NCI-H187 treated with DMSO at 0.1 percent for 48 hours (cell line): Measurements from ENCODE around the gene PACRG.

Experiments used
- DNase-seq: peaks from one replicate; lab custom pipeline; 2025; lab: John Stamatoyannopoulos, UW

Gene PACRG

DNA sequence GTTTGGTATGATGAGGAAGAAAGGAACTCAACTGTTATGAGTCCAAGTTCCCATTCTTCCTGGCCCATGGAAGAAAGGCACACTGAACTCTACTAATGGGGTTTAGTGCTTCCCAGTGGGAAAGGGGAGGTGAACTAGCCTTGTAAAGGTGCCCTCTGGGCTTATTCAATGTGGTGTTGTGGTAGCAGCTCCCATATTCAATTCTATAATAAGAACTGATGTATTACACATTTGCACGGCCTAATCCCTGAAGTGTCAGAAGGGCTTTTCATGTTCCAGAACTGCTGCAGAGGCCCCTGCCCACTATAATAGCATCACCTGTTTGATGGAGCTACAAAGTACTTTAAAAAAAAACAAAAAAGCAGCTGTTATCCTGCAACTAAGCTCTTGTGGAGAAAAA, 17.4 kb upstream of the PACRG start:
- no peak for DNase-seq

DNA sequence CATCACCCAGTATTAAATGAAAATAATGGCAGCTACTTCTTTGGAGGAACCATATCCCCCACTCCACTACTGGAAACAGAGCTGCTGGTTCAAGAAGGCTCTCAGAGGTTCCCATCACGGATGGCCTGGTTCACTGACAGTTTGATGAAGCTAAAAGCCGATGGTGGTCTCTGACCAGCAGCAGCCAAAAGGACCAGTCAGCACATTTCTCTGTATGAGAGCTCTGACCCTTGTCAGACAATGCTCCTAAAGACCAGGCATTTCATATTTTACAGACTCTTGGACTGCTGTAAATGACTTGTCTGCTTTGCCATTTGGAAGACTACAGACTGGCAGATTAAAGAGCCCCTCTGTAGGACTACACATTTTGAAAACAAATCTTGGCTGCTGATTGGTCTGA, 16.8 kb upstream of the PACRG start:
- DNase-seq = no peak

DNA sequence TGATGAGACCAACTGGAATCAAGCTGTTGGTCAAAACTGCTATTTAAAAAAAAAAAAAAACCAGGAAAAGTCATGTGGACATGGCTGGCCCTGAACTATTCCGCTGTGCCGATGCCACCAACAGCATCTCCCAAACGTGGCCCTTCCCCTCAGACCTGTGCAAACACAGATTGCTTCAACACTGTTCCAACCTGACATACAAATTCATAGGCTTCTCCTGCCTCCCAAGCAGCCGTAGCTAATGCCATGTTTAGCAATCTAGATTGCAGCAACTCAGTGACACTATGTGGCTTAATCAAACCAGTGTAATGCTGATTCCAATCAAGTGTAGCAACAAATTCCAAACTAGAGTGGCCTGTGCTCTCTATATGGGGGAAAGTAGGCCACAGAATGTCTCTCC, 16.4 kb upstream of the PACRG start:
- no peak for DNase-seq

DNA sequence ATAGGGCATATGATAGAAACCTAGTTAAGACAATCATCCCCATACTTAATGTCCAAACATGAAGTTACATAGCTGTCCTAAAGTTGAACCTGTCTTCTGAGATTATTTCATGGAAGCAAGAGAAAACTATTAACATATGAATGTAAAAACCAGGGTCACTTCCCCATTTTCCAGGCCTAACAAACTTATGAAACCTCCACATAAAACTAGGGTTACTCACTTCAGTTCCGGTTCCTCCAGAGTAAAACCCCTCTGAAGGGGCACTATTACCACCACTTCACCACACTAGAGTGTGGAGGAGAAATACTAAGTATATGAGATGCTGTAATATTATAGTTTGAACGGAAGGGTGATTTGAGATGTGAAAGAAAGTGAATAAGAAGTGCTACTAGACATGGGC, 15.1 kb upstream of the PACRG start:
- DNase-seq = no peak

DNA sequence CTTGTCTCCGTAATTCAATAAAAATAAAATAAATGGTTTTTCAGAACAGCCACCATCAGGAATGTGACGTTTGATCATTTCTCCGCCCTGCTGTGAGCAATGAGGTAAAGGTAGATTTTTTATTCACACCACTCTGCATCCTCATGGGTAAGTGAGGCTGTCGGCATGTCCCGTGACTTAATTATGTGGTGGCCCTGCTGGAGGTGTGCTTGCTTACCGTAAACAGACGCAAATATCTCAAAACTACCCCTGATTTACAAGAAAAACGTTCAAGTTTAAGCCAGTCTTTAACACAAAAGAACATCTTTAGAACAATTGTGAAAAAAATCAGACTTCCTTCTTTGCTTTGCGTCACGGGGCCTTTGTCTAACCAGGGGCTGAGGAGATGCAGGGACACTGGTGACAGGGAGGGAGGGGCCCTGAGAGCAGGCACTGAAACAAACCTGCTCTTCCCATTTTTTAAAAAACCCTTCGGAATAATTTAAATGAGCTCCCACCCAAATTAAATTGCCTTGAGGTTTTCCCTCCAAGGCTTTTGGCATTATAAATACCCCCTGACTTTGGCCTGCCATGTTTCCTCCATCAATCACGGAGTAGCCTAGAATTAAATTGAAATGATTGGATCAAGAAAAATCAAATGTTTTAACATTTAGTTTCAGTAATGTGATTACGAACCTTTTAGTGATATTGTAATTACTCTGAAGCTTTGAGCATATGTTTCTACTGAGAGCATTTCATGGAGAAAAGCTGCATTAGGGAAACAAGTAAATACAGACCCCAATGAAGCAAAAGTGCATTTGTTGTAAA, 13.6 kb upstream of the PACRG start:
- no peak for DNase-seq

DNA sequence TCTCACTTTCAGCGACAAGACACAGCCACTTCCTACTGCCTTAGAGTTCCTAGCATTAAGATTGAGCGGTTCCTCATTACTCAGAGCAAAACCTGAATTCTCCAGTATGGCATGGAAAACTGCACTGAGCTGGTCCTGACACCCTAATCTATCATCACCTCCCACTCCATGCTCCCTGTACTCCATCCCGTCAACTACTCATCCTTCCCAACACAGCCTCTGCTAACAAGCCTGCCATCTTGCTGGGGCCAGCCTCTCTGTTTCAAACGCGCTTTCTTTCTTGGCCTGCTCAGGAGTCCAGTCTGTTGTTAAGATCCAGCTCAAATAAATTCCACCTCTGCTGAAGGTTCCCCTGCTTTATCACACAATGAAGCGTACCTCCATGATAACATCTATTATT, 12.2 kb upstream of the PACRG start:
- no peak for DNase-seq

DNA sequence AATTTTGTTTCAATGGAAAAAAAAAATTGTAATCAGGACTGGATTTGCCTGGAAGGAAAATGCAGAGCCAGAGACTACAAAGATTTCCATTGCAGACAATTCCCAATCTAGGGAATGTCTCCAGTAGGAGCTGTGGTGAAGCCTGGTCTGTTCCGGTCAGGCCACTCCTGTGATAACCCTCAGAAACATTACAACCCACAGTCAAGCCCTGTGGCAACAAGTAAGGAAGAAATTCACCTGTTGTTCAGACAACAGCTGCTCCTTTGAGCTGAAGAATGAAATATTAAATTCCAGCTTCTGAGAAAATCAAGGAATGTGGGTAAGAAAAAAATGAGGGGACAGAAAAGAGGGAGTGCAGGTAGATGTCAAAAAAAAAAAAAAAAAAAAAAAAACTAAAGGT, 8.2 kb upstream of the PACRG start:
- DNase-seq = no peak

DNA sequence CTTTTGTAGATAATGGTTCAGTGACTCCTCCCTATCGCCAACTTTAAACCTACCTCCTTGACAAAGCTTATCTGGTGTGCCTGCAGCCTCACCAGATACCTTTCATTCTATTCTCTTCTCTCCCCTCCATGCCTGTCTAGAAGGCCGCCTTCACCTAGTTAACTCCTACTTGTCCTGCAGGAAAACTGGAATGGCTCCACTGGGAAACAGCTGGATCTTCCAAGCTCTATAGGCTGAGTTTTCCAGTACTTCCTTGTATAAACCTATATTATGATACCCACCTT, 6.4 kb upstream of the PACRG start:
- DNase-seq = no peak

DNA sequence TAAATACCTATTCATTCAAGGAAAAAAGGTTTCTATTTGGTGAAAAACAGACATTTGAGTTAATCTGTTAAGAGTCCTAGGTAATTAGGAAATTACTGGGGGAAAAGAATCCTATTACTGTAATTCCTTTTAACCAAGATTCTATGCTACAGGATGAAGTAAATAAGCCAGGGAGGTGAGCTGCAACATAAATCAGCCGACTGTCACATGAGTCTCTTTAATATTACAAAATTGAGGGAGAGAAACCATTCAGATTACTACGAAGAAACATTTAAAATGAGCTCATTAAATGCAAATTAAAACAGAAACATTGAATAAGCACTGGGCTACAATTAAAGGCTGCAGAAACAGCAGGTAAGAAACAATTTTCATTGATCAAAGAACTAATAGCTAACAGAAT, 5.5 kb upstream of the PACRG start:
- no peak for DNase-seq

DNA sequence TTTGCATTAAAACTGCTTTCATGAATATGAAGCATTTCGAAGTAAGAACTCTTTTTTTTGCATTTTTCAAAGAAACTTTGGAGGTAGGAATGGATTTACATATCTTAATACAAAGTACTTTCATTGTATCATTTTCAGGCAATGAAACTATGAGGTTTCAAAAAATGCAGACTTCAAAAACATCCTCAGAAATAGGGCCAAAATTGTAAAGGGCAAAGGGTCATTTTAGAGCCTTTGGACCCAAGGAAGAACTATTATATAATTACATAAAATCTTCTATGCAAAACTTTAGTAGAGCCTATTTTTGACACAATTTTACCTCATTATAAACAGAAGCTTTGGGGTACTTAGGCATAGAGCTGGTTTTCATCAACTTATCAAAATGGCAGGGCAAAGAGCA, 5.1 kb upstream of the PACRG start:
- DNase-seq = no peak

DNA sequence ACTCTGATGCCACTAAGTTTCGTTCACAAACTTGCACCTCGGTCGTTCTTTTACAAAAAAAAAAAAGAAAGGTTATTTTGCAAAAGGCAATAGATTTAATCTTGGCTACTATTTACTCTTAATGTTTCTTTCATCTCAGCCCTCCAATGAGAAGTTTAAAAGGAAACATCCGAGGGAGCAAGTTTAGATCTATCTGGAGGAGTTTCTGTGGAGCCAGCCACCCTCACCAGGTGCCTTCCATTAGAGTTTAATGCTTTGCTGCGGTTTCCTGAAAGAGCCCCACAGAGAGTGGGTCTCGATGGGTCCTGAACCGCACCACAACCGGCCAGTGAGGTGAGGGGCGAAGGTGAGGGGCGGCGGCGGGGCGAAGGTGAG, 840 bp upstream of the PACRG start:
- no peak for DNase-seq

DNA sequence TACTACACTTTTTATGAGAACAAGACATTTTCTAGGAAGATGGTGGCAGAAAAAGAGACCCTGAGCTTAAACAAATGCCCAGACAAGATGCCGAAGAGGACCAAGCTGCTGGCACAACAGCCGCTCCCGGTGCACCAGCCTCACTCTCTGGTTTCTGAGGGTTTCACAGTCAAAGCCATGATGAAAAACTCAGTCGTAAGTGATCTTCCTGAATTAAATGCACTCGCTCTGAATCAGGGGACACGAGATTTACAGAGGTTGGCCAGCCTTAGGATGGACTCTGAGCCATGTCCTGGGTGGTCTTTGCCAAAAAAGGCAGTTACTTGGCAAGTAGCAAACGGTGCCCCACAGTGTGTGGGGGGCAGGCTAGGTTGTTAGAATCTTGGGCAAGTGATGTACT, 423 bp downstream of the PACRG start:
- DNase-seq = no peak

DNA sequence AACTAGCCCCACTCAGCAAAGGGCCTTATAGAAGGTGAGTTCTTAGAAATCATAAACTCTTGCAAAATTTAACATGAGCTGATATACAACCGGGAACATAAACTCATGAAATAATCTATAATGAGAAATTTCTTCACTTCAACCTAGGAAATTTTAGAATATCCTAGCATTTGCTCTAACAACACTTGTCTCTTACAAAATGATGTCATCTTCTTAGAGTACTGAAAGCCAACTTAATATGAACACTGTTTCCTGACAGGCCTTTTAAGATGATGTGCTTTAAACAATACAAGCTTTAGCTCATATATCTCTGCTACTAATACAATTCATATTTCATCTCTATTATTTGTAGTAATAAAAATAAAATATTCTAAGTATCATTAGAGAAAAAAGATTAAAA, 932 bp downstream of the PACRG start:
- DNase-seq = no peak

DNA sequence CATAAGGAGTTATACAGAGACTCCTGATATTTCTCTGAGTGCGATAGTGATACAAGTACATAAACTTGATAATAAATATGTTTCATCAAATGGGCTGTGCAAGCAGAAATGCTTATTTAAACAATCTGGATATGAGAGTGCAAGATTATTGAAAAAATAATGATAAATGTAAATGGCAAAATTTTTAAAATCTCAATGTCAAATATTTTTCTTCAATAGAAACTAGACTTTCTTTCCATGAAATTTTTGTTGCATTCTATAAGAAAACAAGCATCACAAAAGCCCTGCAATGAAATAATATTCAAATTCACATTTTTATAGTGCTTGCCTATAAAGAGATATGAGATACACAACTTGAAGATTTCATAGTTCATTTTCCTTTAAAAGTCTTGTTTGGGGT, 2.7 kb downstream of the PACRG start:
- DNase-seq = no peak

DNA sequence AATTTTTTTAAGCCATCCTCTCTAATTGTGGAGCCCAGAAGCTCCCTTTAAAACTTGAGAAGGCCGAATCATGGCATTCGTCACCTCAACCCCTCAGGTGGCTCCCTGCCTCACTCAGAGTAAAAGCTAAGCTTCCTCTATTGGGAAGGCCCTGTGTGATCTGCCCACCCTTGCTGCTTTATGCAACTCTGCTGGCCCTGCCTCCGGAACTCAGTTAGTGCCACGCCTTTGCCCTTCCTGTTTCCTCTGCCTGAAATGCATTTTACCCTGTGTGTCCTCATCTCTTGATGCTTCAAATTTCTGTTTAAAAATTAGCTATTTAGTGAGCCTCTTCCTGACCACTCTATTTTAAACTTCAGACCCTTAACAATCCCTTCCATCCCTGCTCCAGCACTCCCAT, 5.7 kb downstream of the PACRG start:
- no peak for DNase-seq

DNA sequence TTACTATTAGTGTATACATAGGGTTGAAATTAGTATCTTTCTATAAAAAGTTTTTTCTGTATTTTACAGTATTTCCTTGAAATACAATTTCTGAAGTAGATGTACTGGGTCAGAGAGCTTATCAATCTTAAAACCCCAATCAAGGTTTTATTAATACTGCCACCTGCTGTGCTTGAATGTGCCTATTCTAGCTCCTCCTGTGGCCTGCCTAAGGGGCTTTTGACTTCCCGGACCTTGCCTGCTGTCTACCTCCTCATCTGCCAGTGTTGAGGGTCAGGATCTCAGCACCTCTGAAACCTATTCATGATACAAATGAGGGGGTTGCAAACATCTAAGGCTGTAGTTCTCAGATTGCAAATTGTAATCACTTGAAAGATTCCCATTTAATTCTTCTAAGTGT, 9.2 kb downstream of the PACRG start:
- DNase-seq = no peak

DNA sequence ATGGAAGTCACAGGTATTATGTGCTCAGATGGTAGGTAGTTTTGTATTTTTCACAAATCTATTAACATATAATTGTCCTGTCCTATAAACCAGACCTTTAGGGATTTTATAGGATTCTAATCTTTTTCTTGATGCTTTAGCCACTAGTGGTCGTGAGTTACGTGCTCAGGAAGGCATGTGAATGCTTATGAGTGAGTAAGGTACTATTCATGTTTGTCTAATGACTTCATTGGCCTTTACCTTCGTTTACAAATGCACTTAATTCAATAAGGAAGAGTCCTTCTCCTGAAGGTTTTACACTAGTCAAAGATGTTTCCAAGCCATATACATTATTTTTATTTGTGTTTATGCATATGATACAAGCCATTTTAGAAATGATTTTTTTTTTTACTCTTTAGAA, 23.0 kb downstream of the PACRG start:
- no peak for DNase-seq

DNA sequence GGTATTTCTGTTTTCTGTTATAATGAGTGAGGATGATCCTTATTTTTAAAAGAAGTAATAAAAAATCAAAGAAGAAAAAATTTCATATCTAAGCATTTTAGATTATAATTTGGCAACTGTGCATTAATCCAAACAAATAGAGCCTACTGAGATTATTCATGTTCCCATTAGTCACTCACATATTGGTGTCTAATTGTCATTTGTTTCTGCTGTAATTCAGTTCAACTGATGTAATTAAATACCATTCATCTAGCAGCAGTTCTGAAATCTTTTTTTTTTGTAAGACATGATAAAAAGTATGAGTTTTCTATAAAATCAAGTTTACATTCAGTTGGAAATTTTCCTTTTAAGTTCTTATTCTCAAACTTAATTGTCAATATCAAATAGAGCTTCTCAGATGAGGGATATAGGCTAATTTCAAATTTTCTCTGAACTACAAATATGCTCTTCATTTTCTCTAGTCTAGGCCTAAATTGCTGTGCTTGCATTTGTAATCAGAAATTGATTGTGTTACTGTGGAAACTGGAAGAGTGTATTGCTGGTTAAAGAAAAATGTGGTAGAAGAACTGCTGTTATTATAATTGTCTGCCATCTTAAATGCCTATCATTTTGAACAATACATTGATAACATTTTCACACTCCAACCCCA, 23.6 kb downstream of the PACRG start:
- DNase-seq = no peak

DNA sequence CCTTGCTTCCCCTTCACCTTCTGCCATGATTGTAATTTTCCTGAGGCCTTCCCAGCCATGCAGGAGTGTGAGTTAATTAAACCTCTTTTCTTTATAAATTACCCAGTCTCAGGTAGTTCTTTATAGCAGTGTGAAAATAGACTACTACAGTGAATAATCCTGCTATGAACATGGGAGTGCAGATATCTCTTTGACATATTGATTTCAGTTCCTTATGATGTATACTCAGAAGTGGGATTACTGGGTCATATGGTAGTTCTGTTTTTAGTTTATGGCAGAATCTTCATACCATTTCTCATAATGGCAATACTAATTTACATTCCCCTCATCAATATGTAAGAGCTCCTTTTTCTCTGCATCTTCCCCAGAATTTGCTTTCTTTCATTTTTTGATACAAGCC, 26.0 kb downstream of the PACRG start:
- DNase-seq = no peak

DNA sequence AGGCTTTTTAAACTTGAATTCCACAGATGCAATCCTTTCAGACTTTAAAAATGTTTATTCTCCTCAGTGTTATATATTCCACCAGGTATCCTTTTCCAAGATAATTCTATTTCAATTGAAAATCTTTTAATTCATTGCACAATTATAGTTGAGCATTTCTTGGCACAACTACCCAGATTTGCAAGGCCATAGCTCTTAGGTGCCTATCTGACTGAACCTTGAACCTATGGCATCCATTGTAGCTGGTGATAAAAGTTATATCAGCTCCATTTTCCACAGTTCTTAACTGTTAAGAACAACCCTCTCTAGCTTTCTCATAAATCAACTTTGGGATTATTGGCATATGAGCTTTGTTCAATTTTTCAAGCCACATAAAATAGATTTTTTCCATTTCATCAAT, 42.4 kb downstream of the PACRG start:
- DNase-seq = no peak

DNA sequence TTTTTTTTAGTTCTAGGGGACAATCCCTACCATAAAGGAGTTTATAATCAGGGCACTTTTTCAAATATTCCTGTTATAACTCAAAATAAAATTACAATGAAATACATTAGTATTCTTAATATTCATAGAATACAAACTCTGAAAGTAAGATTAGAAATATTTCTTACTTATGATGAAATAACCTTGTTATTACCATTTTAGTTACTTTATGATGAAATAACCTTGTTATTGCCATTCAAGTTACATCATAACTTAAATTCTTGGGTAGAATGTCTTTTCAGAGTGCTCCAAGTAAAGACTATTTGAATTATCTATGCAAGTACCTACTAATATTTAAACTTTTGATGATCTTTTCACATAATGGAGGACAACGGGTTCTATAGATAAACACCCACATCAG, 43.2 kb downstream of the PACRG start:
- no peak for DNase-seq

DNA sequence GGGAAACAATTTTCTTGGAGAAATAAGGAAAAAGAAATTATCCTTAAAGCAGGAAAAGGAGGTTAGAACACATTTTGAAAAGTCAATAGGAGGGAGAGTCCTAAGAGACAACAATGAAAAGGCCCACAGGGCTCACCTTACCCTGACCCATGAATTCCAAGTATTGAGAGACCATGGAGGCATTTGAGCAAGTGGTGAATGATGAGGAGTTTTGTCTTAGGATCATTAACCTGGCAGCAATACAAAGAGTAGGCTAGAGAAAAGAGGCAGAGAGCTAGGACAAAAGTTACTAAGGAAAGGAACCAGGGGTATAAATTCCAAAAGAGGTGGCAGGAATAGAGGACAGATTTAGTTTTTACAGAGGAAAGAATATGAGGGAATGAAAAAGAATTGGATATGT, 44.7 kb downstream of the PACRG start:
- no peak for DNase-seq

DNA sequence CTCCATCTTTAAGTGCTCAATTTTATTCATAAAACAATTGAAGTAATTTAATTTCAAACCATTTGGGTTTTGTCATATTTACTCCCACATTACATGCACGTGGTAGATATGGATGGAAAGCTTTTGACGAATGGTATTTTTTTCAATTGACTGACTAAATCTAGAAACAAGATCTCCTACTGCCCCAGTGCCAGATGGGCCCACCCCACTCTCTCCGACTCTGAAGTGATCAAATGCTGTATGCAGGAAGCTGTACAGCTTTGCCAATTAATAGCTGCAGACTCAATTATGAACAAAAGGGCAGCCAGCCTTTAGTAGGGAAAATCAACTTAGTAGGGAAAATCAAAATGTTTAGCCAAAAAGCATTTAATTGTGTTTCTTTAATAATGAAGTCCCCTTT, 46.2 kb downstream of the PACRG start:
- no peak for DNase-seq

DNA sequence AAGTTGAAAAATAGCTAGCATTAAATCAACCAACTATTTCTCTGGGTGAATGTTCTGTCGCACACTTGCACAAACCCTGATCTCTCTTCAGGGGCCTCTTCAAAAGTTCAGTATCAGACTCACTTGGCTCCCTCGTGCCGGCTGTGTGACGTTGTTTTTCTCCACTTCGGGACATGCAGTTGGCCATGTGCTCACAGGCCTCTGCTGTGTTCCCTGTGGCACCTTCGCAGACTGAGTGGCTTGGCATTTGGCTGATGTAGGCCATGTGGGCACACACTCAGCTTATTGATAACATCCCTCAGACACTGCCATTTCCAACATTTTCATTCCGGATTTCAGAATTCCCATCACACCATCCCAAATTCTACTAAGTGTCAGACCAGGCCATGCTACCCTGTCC, 49.3 kb downstream of the PACRG start:
- DNase-seq = no peak
